Urothelium cell line (cell line): Measurements from ENCODE around the gene SLC4A2.

Experiments used
- DNase-seq: peaks from one replicate; pipeline ENCODE4 v3.0.0; 2011; ENCODE audit warnings: low spot score, mixed read lengths
- FAIRE-seq: peaks from 2 replicates; lab custom pipeline; 2011; peaks lifted over from hg19 to GRCh38; lab: Jason Lieb, UNC

The SLC4A2 gene

DNA sequence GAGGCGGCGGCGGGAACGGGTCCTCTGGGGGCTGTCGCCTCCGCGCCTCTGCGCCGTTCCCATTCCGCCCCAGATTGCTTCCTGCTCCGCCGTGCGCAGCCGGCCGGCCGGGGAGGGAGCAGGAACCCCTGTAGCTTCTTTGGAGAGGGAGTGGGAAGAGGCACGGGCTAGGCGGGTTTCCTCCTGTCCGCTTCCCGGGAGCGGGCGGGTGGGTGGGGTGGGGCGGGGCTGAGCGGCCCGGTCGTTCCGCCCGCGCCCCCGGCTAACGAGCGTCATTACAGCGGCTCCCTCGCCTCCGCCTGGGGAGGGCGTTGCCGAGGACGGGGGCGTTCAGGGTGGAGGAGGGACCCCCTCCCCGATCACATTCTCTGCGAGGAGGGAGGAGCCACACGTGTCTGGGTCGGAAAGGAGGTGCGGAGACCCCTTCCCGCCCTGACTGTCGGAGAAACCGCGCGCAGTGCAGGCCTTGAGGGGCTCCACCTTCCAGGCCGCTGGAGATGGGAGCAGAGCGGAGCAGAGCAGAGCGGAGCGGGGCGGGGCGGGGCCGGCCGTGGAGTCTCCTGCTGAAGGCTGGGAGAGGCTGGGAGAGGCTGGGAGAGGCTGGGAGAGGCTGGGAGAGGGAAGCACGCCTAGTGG lies 66.6 kb downstream of the SLC4A2 start:
- DNase-seq (no peak), FAIRE-seq (no peak)
